ENCODE data around the gene CISD1.

Gene CISD1

DNA sequence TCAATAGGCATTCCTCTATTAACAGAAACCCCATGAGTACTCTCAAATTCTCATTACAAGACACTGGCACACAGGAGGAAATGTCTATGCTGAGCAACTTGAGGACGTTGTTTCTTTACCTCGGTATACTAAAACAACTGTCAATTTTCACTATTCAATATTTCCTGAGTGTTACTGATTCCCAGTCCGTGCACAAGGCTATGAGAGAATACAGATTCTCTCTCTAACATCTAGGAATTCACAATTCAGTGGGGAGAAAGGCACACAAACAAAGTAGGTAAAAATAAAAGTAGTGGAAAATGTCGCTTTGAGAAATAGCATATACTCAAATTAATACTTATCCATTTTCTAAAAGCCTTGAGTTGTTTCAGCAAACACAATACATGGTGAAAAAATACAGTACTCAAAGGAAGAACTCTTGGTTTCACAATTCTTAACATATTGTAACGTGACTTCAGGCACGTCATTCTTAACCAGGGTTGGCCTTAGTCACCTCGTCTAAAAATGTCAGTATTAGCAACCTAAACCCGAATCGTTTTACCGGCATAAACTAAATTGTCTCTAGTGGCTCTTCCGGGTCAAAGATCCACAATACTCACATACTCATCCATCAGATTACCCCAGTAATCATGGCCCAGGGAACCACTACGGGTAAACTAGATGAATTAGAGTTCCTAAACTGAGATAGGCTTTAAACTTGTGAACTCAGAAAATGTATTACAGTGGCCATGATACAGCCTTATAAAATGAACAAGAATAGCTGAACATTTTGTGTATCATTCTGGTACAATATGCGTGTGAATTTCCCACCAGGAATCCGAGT, 2.7 kb upstream of the CISD1 start:
- no peak for DNase-seq

DNA sequence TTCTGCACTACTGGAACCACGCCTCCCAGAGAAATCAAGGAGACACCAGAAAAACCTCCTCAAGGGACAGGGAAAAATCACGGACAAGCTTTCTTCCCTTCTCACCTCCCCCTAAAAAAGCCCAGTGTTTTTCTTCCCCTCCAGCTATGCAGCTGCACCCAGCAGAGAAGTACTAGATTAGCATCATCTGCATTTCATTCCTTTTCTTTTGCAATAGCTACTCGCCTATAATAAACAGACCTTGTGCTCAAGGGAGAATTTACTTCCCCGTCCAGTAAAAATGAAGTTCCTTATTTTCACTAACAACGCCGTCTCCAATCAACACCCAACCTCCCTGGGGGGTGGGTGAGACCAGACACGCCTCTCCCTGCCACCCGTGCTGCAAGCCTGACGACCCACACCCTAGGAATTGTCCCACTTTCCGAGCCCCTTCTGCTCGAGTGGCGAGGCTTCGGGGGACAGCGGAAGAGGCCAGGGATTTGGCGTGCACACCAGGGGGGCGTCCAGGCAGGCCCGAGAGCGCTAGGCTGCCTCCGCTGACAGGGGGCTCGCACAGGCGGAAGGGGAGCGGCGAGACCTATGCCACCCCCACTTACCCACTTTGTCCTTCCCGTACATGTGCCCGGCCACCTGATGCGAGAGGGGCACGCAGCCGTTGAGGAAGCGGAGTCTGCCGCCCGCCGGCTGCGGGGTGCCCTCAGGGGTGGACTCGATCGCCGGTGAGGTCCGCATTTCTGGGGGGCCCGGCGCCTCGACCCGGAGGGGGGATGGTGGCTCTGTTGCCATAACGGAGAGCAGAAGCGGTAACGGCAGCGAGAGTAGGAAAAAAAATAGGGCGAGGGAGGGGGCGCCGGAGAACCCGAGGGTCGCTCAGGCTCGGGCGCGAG, 1.9 kb upstream of the CISD1 start:
- DNase-seq, result peak; percentile 67

DNA sequence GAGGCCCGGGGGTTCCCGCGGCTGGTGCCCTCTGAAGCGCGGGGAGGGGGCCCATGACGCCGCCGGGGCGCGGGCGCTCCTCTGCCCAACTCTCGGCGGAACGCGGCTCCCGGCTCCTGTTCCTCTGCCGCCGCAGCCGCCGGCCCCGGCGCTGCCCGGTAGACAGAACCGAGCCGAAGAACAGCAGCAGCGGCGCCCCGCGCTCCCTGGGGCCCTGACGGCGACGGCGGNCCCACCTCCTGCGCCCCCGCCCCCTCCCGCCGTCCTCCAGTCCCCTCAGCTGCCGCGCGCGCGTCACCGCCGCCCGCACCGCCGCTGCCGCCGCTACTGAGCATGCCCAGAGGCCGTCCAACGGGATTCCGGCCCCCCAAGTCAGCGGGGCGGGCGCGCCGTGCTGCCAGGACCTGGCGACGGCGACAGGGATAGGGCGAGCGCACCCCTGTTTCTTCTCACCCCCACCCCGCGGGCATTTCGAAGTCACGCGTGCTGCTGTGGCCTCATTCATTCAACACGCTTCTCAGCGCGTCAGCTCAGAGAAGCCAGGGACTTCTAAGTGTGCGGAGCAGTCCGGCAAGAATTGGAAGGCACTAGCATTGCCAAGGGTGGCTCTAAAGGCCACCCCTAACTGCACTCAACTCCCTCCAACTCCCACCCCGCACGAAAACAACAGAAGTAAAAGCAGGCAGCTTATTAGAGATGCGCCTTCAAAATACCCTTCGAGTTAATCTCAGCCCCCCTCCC, 1.1 kb upstream of the CISD1 start, which contains the start of gene IPMK:
TSS of gene IPMK (minus strand) at position 182 of the 741 bp plus-strand sequence. CDS start 283 bp downstream, outside the sequence.
- peak; percentile 97 for DNase-seq

DNA sequence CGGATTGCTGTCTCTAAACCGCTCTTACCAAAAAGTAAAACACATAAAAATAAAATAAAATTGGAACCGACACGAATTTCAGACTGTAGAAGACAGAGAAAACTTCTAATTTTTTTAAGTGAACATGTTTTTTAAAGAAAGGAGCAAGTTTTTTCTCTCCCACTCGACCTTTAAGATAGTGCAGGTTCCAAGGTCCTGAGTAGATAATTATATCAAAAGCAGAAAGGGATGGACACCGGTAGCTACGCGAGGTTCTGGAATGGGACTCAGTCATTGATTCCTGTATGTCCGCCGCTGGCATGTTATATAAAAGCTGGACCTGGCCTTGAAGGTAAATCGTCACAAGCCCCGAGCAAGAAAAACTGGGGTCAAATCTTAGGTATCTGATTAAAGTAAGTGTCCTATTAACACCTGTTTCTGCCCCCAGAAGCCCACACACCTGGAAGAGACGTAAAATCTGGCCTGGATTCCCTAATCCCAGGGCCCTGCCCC, 462 bp upstream of the CISD1 start:
- DNase-seq, result no peak

DNA sequence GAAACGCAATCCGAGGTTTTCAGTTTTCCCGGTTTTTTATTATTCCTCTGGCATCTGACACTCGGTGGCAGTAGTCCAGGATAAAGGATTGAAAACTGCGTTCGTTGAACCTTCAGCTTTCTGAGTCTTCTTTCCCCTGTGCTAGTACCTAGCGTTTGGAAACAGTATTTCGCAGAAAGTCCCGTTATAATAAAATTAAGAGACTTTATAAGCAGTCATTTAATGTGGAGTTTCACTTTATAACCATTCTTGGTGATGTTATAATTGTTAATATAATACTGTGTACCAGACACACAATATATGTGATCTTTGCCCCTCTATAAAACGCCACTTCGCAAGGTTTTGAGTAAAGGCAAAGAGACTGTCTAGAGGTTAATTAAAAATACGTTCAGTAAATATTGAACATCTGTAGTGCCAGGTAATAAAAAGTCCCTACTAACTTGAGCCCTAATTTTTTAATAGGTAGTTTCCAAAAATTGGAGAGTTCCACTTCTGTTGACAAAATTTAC, 874 bp downstream of the CISD1 start:
- DNase-seq, result no peak

DNA sequence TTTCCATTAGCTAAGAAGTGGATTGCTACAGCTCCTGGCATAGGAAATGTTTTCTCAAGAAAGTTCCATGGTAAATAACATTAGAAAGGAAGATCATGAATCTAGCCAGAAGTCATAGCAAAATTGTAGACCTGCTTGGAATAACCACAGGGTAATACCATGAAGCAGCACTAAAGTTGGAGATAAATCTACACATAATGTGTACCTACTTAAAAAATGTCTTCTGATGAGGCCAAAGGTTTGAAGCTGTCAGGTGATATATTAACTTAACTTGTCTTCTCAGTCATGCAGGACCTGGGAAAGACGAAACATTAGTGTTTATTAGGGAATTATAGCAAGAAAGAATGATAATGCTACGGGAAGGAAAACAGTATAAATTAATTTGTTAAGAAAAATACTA, 6.3 kb downstream of the CISD1 start:
- DNase-seq, result no peak

DNA sequence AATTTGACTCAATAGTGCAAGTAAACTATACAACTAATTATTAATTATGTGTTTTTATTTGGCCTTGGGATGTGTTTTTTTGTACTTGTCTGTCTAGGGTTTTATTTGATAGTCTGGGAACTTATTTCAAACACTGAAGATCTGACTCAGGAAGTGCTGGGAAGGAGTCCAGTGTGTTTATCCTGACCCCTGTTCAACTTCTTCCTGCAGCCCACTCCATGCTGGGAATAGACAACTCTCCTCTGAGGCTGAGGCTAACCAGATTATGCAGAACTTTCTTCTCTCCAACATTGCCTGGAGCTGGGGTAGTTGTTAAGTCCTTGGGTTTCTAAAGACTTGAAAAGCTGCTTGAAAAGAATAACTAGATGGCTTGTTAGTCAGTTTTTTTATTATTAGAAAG, 6.9 kb downstream of the CISD1 start:
- DNase-seq, result no peak

DNA sequence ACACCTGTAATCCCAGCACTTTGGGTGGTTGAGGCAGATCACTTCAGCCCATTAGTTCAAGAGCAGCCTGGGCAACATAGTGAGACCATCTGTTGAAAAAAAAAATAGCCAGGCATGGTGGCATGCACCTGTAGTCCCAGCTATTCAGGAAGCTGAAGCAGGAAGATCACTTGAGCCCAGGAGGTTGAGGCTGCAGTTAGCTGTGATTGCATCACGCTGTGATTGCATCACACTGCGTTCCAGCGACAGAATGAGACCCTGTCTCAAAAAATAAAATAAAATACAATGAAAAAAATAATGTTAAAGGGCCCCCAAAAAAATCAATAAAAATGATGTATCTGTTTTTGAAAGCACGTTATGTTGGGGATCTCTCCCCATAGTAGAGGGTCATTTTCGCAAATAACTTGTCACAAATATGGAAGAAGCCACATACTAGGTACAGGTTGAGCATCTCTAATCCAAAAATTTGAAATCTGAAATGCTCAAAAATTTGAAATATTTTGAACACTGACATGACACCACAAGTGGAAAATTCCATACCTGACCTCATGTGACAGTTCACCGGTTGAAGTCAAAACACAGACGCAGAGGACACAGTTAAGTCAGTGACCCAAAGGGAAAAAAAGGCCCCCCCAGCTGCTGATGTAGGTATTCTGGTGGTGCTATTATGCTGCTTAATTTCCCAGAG, 9.5 kb downstream of the CISD1 start:
- no peak for DNase-seq

DNA sequence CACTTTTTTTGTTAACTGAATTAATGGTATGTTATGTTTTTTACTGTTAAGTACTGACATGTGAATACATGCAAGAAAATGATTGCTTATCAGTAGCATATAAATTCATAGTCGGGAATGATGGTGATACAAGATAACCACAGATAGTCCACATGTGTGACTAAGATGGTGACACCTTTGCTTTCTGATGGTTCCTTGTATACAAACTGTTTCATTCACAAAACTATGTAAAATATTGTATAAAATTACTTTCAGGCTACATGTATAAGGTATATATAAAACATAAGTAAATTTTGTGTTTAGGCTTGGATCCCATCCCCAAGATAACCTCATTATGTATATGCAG, 10.0 kb downstream of the CISD1 start:
- no peak for DNase-seq

DNA sequence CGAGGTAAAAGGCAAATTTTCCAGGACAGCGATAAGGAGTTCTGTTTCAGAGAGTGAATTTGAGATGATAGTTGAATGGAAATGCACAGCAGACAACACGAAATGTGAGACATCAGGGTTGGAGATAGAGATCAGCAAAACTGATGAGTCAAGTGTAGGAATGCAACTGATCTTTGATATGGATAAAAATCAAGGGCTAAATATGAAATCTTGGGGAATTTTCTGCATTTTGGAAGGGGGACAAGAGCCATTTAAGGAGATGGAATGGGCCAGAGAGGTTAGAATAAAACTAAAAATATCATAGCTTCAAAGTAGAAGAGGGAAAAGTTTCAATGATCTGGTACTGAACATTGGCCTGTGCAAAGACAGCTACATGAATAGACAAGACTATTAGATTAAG, 11.5 kb downstream of the CISD1 start:
- no peak for DNase-seq

DNA sequence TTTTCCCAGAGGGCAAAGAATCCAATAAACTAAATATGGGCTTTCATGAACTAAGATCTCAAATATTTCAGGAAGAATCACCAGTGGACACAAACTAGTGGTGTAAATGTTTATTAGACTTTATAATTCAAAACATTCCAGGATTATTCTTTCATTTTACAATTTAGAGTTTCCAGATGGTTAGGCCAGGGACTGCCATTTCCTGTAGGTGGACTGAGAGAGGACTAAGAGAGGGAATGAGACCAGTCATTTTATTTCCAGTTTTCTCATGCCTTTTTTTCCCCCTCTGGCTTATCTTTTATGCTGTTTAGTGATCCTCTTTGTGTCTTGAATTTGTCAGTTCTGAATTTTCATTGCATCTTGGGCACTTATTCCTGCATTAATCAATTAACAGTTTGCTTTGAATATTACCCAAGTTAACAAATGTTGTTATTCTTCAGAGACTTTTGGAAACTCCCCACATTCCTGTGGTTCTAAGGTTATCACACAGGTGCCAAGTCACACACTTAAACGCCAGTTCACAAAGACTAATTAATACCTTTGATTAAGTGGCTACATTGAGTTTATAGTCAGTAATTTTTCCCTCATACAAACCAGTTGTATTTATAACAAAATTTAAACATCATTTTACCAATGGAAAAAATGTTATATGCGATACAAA, 12.3 kb downstream of the CISD1 start:
- no peak for DNase-seq

DNA sequence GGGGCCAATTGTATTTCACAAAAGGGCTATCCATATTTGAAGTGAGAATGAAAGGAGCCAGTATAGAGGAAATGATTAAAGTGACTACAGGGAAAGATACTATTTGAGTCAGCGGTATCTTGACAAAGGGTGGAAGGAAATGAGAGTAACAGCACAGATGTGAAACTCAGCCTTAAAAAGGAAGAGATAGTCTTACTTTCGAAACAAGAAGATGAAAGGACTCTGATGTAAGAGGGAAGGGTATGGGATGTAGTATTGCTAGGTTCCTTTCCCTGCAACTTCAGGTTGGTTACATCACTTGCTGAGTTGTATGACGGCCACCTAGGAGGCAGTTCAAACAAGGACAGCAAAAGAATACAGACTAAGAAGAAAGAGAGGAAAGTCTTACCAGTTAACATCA, 13.7 kb downstream of the CISD1 start:
- no peak for DNase-seq

DNA sequence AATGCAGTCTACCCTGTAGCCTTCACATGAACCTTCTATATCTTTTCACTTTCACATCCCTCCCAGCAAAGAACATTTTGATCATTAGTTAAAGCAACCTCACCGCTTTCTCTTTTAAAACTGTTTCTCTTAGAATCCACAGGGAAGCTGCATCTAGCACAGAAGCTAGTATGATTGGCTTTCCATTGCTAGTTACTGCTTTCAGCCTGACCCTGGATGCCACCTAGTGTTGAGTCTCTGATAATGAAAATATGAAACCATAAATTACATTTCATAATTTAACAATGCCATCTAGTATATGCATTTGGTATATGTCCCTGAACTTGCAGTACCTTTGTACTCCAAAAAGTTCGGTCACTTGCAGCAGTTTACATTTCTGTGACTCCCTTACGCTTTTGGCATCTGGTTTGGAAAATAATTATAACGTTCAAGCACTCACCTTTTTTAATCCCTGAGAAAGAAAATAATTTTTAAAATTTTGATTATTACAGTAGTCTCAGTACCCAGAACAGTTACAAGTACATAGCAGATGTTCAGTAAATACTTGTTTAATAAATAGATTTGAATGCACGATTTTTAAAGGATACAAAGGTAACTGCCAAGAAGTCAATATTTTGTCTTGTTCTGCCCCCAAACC, 22.7 kb downstream of the CISD1 start:
- no peak for DNase-seq

DNA sequence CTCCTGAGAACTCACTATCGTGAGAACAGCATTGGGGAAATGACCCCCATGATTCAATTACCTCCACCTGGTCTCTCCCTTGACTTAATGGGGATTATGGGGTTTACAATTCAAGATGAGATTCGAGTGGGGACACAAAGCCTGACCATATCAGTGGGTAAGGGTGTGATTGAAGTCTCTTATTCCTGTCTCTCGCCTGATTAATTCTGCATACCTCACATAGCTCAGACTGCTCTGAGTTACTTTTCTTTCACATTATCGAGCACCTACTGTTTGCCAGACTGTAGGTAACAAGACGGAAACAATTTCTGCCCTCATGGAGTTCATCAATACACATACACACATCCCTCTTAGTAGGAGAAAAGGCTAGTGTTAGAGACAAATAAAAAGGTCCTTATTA, 25.0 kb downstream of the CISD1 start:
- DNase-seq, result no peak

DNA sequence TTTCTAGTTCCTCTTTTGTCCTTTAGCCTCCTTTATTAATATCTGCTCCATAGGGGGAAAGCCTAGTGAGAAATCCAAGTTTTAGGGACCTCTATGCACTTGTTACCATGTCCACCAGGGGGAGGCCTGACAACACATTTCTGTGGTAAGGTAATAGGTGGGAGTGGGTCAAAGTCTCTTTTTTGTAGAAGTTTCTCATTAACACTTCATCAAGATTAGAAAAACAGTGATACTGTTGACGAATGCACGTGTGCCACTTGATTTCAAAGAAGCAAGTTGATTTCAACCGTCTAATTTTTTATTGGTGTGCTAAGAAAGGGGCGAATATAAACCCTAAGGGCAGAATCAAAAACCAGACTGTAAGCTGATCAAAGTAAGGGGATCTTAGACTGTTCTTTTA, 30.6 kb downstream of the CISD1 start:
- DNase-seq, result no peak

DNA sequence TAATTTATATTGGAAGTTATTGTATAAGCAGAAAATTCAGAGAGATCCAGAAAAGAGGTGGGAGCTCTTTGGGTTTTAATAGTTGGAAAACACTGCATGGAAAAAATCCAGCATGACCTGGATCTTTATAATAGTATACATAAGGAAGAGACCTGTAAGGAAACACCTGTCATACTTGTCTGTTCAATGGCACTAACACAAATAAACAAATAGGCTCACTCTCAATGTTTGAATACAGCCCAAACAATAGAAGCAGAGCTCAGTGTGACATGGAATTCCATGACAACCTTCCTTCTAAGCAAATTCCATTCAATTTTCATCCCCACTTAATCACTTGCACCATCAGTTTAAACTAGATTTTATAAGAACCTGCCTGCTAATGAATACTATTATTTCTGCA, 31.7 kb downstream of the CISD1 start:
- no peak for DNase-seq

DNA sequence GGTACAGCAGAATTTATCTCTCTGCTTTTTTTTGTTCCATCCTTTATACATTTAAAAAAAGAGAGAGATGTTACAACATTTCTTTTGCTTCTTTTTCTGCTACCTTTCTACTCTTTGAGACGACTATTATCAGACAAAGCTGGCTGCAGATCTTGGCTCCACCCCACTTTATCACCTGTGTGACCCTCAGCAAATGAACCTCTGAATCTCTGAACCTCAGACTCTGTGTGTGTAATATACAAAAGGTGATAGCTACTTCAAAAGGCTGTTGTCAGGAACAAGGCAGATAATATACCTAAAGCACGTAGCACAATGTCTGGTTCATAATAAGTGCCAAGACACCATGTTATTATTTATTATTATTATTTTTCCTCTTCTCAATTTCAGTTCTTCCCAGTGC, 33.3 kb downstream of the CISD1 start:
- no peak for DNase-seq

DNA sequence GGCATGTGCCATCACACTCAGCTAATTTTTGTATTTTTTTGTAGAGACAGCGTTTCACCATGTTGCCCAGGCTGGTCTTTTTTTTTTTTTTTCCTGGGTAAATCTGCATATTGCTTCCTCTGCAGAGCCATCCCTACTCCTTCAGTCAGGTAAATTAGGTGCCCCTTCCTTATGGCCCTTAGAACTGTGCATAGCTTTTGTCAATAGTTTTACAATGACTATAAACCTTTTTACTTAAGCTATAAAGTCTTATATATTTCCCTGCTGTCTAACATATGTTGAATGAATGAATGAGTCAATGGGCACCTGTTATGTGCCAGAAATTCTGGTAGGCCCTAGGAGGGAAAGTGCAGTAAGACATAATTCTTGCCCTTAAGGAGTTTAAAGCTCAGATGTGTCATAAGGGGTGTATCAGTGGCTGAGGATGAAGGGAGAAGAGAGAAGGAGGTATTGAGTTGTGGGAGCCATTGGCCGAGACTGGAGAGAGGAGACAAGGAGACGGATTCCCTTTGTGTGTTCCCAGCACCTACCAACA, 35.2 kb downstream of the CISD1 start:
- DNase-seq, result no peak

DNA sequence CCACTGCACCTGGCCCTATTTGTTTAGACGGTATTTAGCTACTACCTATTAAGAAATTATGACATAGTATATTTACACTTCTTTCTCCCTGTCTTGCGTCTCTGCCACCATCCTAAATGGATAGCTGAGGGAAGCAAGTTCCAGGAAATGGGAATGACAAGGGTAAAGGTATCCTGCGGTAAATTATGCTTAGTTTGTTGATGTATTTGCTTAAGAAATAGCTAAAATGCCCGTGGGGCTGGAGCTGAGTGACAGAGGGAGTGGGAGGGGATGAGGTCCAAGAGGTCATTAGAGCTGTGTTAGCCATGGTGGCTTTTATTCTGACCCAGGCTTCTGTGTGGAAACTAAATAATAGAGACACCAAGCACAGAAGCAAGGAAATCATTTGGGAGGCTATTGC, 36.9 kb downstream of the CISD1 start:
- DNase-seq, result no peak

DNA sequence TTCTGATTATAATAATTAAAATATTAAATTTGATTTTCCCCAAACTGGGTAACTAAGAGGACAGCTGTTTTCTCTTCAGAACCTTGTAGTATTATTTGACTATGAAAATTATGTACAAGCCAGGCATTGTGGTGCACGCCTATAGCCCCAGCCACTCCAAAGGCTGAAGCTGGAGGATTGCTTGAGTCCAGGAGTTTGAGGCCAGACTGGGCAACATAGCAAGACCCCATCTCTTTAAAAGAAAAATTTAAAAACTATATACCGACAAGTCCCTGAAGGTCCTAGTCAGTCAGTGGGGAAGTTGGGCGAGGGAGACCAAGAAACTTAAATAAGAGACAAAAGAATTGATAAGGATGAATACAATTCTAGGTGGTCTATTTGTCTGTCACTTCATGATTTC, 38.7 kb downstream of the CISD1 start:
- DNase-seq, result no peak

DNA sequence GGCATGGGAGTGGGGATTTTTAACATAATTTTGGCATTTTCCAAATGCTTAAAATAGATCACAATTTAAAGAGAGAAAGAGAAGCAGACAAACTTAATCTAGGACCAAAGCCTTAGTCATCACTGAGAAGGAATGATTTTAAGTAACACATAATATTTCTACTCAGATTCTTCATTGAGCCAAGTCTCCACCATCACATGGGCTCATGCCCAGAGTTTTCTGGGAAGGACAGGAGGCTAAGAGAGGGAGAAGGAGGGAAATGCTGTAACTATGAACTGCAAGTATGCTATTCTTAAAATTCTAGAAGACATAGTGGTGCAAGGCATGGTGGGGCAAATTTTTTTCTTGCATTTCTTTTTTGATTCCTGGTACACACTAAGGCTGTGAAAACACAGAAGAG, 42.1 kb downstream of the CISD1 start:
- no peak for DNase-seq
